Activated gamma-delta T cell treated with anti-CD3 and anti-CD28 coated beads, Interleukin-2, amount 50 U/mL, for 16 hours (primary cell): ENCODE measurements around the gene OTULIN.

ENCODE experiments used
- DNase-seq: peaks from one replicate; pipeline ENCODE4 v3.0.0-alpha.2; 2020; ENCODE audit warnings: low read depth

The OTULIN gene

DNA sequence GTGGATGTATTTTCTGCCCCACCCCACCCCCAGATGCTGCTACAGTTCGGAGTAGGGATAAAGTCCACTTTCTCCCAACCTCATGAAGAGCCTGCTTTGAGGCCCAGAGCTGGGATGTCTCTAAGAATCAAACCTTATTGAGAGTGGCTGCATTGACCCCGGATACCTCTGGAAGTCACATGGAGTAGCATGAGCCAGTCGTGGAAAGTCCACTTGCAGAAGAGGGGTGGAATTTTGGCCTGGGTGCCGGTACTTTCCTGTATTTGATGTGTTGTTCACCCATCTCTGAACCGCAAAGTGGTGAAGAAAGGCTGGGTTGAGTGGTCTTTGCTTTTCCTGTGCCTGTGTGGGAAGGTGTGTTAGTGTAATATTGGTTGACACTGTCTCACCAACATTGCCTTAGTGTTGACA, 3.7 kb downstream of the OTULIN start:
- peak; percentile 53 for DNase-seq

DNA sequence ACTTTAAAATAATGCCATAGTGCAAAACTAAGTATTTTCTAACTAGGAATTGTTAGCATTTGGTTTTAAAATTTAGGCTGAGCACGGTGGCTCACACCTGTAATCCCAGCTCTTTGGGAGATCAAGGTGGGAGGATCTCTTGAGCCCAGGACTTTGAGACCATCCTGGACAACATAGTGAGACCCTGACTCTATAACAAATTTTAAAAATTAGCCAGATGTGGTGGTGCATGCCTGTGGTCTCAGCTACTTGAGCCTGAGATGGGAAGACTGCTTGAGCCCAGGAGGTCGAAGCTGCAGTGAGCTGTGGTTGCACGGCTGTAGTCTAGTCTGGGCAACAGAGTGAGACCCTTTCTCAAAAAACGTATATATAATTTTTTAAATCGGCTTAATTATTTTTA, 4.9 kb downstream of the OTULIN start:
- no peak for DNase-seq

DNA sequence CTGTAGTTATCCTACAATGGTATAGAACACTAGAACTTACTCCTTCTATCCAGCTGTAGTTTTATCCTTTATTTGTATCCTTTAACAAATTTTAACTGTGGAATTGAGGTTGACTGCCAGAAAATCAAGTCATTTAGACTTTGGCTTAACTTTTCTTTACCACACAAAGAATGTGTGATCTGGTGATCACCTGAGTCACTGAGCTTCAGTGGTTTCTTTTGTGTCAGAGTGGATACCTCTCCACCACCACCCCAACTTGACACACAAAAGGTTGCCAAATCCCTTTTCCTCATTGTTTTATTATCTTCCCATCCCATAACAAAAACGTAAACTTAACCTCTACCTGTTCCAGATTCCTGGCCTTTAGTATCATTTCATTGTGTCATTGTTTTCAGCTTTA, 5.5 kb downstream of the OTULIN start:
- DNase-seq = no peak

DNA sequence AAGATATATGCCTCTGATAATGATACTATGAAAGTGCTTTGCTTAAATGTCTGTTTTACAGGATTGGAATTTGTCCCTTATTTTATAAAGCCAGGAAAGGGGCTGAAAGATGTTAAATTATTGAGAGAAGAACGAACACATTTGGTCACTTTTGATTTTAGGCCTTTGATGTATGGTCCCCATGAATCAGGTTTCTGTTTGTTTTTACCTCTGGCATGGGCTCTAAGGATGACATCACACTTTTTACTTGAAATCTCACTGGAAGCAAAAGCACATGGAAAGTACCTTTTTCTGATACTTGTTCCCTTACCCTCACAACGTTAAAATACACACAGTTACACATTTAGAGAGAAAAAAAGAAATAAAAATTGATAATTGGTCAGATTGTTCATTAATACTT, 6.9 kb downstream of the OTULIN start:
- no peak for DNase-seq

DNA sequence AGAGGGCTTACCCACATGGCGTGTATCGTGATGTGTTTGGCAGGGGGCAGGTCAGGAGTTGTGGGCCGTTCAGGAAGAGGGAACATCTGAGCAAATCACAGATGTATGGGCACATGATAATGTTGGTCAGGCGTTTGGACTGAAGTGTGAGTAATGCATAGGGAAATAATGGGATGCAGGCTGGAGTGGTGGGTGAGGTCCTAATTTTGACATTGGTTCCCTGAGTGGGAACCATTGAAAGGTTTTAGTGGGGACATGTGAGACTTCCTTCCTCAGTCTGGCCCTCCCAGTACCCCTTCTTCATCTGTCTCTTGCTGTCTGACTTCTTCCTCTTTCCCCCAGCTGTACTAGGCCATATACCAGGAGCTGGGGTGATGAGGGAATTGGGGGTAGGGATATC, 7.6 kb downstream of the OTULIN start:
- no peak for DNase-seq

DNA sequence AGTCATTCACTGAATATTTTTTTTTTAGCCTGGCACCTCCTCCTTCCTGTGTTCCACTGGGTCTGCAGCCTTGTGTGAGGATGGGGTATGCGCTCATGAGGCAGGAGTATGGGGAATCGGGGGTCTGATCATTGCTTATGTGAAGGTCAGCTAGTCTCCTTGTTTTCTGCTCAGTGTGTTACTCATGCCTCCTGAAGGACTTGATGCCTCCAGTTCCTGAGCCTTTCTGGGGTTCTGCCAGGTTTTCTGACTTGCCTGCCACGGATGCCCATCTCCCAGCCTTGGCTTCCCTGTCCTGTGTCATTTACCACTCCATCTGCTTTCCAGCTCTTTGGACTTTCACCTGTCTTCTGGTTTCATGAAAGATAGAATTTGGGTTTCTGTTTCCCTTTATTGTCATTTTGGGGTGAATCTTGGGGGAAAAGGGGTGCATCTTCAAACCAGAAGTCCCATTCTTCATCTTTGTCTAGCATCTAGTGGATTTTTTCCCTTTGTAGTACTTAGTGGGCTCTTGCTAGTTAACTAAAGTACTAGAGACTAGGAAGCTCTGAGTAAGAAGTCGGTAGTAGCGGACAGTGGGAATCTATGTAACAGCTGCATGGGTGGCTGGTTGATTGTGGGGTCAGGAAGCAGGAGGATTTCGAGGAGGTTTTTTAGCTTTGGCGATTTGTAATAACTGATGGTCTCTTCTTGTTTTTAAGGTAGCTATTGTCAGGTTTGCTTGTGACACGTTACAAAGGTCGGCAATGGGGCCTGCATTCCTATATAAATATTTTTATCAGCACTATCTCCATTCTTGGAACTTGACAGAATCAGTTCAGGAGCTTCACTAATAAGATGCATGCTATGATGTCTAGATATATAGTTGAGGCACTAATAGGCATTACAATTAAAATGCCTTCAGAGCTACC, 8.2 kb downstream of the OTULIN start:
- no peak for DNase-seq

DNA sequence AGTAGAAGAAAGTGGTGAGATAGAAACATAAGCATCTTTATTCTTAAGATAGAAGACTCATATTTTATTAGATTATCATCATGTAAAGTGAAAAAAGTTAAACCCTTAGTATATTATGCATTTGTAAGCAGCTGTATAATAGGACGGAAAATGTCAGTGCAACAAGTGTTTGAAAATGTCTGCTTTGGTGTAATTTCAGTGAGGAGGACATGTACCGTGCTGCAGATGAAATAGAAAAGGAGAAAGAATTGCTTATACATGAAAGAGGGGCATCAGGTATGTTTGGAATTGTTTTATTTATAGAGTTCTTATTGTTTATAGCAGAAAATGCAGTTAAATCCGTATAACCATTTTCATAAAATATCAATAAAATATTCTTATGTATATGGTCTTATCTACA, 8.9 kb downstream of the OTULIN start:
- no peak for DNase-seq

DNA sequence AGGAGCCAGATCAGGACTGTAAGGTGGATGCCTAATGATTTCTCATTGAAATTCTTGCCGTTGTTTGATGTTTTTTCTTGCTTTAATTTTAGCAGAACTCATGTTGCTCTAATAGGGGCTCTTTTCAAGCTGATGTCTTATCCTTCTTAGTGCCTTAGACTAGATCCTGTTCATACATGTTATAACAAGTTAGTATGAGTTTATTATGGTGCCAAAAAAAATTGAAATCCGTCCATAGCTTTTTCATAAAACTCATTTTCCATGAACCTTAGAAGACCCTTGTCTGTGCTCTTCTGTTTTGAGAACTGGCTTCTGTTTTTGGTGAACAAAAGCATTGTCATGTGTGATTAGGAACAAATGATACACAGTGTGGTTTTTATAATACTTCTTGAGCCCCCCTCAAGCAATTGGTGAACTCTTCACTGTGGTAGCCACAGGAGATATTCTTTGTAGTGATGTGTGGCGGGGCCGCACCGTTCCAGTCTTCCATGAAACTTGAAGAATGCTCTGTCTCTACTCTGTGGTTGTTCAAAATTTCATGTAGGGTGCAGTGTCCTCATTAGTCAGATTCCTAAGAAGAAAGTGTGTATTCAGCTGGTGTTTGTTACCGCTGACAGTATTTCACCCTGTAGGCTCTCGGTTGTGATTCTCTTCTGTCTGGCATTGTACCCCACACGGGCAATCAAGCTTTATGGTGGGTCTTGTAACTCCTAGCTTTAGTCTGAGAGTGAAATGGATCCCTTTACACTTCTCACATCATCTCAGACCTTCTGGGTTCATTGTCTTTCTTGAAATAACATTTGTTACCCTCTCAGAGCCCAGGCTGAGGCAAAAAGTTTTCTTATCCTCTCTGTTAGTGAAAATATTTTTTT, 10.7 kb downstream of the OTULIN start:
- DNase-seq = no peak

DNA sequence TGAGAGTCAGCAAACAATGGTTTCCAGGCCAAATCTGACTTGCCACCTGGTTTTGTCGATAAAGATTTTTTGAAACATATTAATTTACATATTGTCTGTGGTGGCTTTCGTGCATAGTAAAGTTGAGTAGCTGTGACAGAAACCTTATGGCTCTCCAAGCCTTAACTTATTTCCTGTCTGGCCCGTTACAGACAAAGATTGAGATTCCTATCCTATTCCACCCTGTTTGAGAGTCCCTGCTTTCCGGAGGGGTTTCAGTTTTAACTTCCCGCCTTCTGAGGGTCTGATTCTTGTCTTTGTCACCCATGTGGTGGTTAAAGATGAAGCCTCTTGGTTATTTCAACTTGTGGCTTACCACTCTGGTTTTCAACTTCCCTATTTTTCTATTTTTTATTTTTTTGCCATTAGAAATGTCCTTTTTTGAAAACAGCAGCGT, 11.4 kb downstream of the OTULIN start:
- no peak for DNase-seq

DNA sequence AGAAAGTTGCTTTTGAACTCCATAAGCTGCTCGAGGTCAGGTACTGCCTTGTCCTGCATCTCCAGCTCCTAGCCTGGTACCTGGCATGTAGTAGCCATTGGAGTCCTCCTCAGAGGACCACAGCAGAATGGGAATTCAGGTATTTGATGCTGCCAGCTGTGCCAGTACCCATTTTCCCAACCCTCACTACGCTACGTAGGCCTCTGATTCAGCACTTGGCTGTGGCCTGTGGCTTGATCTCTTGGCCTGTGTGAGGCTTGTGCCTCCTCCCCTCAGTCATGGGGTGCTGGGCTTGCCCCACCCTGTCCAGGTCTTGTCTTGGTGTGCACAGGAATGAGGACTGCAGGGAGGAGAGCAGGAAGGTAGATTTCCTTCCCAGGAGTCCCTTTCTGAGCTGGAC, 11.8 kb downstream of the OTULIN start:
- DNase-seq = no peak

DNA sequence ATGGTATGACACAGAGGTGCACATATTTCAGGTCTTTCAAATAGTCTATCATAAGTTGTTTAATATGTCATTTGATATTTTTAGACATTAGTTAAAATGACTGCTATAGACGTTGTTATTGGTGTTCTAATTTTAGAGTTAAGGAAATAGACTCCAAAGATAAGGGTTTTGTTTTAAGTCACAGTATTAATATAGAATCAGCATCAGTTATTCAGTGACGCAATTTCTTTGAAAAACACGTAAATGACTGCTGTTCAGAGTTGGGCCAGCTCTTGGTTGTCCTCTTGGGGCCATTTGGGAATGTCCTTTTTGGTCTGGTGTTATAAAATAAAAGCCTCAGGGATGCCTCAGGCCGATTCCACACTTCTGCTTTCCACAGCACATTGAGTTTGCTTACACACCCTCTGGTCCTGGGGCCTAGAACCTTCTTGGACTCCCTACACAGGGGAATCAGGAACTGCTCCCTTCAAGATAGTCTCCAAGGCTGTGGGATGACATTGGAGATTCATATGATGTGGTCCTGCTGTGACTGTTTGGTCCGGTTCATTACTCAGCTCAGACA, 14.3 kb downstream of the OTULIN start:
- DNase-seq = no peak

DNA sequence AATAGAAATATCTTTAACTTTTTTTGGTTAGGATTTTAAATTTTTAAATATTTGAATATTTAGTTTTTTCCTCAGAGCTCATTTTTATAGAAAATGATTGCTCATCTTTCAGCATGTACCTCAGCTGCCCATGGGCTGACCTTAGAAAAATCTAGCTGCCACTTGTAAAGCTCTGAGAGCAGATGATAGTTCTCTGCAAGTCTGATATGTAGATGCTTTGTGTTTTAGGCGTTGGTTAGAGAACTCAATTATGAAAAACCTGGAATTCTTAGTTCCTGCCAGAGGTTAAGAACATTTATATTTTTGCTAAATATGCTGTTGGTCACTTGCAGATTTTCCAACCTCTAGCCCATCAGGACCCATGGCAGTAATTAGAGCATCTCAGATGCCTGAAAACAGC, 15.1 kb downstream of the OTULIN start:
- DNase-seq = no peak

DNA sequence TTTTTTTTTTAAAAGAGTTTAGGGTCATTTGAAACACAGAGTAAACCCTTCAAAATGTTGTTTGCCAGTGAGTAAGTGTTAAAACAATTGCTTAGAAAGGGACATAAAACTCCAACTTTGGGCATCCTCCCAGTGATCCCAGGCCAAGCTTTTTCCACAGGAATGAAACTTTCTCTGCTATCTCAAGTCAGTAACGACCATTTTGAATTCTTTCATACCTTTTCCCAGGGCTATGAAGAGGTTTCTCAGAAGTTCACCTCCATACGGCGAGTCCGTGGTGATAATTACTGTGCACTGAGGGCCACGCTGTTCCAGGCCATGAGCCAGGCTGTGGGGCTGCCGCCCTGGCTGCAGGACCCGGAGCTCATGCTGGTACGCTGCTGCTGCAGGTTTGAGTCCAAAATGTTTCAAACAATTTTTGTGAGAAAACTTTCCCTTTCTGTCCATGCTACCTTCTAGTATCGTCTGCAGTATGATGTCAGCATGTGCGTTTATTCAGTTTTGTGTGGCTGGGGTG, 16.8 kb downstream of the OTULIN start:
- DNase-seq = no peak

DNA sequence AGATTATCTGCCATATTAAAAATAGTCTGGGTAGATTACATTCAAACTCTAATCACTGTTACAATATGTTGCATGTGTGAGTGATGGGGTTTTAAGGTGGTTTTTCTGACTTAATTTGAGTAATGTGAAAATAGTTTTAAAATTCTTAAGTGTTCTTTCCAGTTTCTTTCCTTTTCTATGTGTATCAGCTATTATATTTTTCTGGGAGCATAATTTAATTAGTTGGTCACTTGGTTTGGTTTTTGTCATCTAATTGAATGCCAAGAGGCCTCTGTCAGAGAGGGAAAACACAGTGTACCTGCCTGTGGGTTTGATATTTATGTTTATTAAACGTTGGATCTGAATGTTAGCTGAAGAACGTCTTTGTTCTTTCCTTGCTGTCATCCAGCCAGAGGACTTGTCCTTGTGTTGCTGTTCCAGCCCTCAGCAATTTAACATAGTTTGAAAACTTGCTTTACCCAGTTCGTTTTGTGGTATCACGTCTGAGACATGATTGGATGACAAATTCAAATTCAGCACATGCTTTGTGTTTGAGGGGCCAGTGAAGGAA, 19.5 kb downstream of the OTULIN start:
- DNase-seq = no peak

DNA sequence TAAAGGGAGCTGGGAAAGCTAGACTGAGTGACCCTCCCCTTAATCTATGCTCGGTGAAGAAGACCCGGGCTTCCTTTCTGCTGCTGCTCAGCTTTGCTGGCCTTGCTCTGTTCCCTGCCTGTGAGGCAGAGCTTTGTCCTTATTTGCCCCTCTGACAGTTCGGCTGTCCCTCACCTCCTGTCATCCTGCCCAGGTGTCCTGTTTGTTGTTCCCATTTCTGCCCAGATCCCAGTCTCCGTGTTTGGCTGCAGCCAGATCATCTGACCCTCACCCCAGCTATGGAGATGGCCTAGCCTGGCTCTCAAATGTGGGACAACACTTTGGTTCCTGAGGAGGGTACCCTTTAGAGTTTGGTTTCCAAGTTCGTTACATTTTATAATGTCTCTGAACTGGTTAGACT, 20.2 kb downstream of the OTULIN start:
- no peak for DNase-seq

DNA sequence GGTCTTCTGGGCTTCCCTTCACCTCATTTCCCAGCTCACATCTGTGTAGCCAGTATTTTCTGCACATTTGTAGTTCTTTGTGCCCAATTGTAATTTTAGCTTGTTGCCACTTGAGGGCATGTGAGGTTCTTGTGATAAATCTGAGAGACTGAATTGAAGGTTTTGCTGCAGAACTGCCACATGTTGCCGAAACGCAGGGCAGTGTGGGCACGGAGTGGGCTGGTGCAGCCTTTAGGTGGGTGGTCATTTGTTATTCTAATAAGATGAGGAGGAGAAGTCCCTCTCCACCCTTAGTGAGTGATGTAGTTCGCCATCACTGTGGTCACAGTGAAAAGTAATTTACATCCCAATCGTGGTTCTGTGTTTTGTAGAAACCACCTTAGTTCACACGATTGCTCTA, 21.2 kb downstream of the OTULIN start:
- no peak for DNase-seq

DNA sequence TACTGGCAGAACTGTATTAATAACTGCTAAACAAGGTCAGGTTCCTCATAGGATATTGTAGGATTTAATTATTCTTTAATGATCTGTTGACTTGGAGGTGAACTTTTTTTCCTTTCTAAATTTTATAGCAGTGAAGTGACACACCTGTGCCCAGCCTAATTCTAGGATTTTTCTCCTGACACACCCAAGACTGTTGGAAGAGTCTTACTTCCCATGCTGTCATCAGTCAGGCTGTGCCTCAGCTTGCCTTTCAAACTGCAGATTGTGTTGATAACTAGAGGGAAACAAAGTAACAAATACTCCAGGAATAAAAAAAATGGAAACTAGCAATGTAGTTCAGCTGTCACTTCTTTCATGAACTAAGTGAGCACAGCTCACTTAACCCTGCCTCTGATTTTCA, 22.0 kb downstream of the OTULIN start:
- no peak for DNase-seq

DNA sequence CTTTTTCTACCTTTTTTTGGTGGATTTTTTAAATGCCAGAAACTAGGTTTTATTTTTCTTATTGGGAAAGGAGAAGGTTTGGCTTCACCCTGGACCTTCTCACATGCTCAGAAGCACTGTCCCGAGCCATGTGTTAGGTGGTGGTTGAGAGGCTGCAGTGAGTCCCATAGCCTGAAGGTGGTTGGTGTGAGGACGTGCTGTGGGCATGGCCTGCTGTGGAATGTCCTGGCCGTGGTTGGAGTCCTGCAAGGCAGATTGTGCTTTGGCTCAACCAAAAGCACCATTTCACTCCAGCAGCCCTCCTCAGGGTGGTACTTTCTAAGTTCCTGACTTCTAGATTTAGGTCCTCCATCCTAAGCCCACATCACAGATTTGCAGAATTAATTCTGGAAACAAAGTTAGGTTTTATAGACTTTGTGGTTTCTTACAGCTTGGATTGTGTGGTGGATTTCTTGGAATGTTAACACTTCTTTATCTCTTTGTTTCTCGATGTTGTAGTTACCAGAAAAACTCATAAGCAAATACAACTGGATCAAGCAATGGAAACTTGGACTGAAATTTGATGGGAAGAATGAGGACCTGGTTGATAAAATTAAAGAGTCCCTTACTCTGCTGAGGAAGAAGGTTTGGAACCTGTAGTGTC, 22.6 kb downstream of the OTULIN start:
- no peak for DNase-seq

DNA sequence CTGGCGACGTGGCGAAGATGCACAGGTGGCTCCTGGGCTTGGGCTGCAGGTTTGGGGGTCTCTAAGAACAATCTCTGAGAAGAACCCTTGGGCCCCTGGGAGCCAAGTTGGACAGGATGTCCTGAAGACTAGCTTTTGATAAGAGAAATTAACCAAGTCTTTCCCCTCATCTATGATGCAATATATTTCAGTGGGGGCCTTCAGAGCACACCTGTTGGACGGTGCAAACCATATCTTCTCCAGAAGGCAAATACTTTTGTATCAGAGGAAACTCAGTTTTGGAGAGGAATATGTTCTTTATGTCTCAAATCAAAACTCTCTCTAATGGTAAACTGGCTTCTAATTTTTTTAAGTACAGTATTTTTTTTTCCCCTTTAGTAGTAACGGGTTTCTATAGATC, 28.6 kb downstream of the OTULIN start:
- no peak for DNase-seq

DNA sequence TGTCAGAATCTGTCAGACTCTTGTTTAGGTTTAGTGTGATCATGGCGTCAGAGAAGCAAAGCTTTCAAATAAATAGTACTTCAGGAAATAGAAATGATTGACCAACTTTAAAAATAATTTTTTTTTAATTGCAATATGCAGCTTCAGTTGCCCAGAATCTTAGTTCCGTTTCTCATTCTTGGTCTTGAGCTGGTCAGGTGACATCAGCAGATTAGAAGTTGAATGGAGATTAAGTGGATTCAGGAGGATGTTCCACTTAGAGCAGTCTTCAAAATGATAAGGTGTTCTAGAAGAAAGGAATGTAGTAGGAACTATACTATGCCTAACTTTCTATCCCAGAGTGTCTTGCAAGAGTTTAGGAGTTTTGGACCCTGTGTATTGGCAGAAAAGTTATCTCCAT, 30.6 kb downstream of the OTULIN start:
- no peak for DNase-seq

DNA sequence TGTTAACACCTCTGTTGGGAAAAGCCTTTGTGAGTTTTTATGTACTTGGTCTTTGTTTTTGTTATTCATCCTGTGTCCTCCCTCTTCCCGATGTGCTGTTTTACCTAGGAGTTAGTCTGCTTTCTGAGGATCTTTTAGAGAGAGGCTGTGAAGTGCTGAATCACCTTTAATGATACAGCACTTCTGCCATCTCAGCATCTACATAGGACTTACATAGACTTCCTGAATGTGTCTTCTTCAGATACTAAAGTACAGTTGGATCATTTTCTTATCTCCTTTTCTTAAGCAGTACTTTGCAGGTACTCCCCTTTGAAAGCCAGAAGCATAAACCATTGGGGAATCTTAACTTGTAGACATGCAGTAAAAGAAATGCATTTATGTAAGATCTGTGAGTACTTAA, 31.5 kb downstream of the OTULIN start:
- DNase-seq = no peak

DNA sequence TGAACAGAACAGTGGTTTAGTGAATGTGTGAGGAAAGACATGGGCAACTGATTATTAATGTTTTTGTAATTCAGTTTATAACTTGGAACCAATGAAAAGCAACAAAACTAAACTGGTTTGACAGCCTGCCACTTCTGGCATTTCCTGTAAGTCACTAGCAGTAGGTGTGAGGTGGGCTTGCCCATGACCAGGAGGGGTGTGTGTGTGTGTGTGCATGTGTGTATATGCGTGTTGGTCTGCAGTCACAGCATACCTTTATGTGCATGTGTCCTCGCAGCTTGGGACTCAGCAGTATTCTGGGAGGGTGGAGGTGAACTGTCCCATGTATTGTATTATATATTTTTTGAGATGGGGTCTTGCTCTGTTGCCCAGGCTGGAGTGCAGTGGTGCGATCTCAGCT, 32.3 kb downstream of the OTULIN start:
- no peak for DNase-seq
